Cardiac muscle cell (in vitro differentiated cells and primary cell): ENCODE measurements around the gene SPINK4. TPM values are rescaled to one million over a fixed set of nuclear protein-coding genes. Genes with fewer than 3 reads are reported as not detected.

Source experiments
- DNase-seq, 2 donors: peaks; one replicate each; pipeline versions ENCODE4 v3.0.0 to v3.0.0-alpha.2; 2010 to 2017; ENCODE audit warnings: low read depth in 1 of 2, low spot score in 1 of 2
- H3K27ac ChIP-seq: fragments of 200-600 bp; sonication (generic); 2 replicates; pipeline ENCODE4 v1.5.1; 2016
- H3K27me3 ChIP-seq: fragments of 200-600 bp; sonication (generic); 2 replicates; pipeline ENCODE4 v1.6.0; 2016; ENCODE audit warnings: control low read depth
- H3K36me3 ChIP-seq: fragments of 200-600 bp; sonication (generic); 2 replicates; pipeline ENCODE4 v1.5.1; 2016; ENCODE audit warnings: control low read depth
- H3K4me1 ChIP-seq: fragments of 200-600 bp; sonication (generic); 2 replicates; pipeline ENCODE4 v1.8.1; 2017; ENCODE audit warnings: low read depth, mild to moderate bottlenecking, mixed run types
- H3K4me3 ChIP-seq: fragments of 200-600 bp; sonication (generic); 2 replicates; pipeline ENCODE4 v1.5.1; 2016; ENCODE audit warnings: mild to moderate bottlenecking
- H3K9me3 ChIP-seq: fragments of 200-600 bp; sonication (generic); 2 replicates; pipeline ENCODE4 v1.5.1; 2017; ENCODE audit warnings: low read depth, mild to moderate bottlenecking, control low read depth
- polyA plus RNA-seq: library from polyadenylated mRNA; unstranded; fragments of >200 nt; fragmentation: Nextera tagmentation; extraction: Ambion mirVana; gene quantifications from 2 replicates; pipeline ENCODE4 v1.2.1, GENCODE V29; 2016
- total RNA-seq: library from RNA; depleted of rRNA; stranded (reverse); fragments of >200 nt; gene quantifications from 2 replicates; pipeline ENCODE4 v1.2.3, GENCODE V29; 2016
- TF ChIP-seq, protein P1 (sequence below): IDR thresholded peaks from 2 replicates; pipeline ENCODE4 v1.5.1; 2012; ENCODE audit warnings: low read depth, mild to moderate bottlenecking, low read length

Gene SPINK4, protein sequence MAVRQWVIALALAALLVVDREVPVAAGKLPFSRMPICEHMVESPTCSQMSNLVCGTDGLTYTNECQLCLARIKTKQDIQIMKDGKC
- total RNA-seq: 7.8 TPM in 1 of 2 replicates, not detected in the other
- polyA plus RNA-seq: 5.7 and 6.9 TPM in 2 replicates

DNA sequence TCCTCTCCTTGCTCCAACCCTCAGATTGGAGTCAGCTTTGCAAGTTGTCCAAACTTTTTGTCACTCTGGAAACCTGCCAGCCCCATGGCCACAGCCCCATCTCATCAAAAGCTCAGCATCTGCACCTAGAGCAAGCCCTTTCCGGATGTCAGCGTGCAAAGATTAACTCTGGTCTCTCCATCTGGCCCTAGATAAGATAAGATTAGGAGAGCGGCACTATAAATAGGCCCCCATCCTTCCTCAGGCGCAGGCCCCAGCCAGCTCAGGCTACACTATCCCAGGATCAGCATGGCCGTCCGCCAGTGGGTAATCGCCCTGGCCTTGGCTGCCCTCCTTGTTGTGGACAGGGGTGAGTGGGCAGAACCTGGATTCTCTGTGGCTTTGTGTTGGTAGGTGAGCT lies at the start of gene SPINK4:
TSS of gene SPINK4 (plus strand) at position 247 of the 400 bp plus-strand sequence. CDS start at position 289, 42 bp downstream.
- TF ChIP-seq, protein P1, sequence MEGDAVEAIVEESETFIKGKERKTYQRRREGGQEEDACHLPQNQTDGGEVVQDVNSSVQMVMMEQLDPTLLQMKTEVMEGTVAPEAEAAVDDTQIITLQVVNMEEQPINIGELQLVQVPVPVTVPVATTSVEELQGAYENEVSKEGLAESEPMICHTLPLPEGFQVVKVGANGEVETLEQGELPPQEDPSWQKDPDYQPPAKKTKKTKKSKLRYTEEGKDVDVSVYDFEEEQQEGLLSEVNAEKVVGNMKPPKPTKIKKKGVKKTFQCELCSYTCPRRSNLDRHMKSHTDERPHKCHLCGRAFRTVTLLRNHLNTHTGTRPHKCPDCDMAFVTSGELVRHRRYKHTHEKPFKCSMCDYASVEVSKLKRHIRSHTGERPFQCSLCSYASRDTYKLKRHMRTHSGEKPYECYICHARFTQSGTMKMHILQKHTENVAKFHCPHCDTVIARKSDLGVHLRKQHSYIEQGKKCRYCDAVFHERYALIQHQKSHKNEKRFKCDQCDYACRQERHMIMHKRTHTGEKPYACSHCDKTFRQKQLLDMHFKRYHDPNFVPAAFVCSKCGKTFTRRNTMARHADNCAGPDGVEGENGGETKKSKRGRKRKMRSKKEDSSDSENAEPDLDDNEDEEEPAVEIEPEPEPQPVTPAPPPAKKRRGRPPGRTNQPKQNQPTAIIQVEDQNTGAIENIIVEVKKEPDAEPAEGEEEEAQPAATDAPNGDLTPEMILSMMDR: no peak
- H3K36me3 ChIP-seq: no peaks in the 10 kb centered on the region
- peak within 1 kb of the TSS; percentile 69 for H3K27ac ChIP-seq
- H3K4me1 ChIP-seq: peaks cover 11% of the 10 kb centered on the region
- DNase-seq: peak; percentile 18 to 49
- no peaks in the 10 kb centered on the region for H3K9me3 ChIP-seq
- no peaks in the 10 kb centered on the region for H3K27me3 ChIP-seq
- H3K4me3 ChIP-seq: no peak within 1 kb of the TSS

DNA sequence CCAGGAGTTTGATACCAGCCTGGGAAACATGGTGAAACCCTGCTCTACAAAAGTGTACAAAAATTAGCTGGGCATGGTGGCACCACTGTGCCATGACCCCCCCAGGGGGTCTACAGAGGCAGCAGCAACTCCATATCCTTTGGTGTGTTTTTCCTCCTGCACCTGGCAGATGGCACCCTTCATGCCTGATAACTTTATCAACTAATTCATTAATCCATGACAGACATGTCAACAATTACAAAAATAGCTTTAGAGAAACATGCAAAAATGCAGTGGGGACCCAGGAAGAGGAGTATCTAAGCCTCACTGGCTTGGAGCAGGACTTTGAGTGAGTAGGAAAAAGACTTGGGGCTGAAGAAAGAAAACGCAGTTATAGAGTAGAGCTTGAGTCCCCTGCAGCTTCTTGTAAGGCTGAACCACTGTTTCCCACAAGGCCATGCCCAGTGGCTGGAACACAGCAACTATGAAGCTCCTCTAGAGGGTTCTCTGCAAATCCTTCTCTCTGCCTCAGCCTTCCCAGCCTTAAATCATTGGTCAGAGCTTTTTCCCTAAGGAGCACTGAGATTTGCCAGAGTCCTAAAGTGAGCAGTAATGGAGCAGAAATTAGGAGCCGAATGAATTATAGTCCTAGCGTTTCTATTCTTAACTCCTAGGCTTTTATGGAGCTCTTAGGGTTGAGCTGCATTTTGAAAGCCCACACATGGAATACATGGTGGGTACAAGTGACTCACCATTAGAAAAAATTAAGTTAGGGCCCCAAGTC lies 47.3 kb upstream of the SPINK4 start:
- Histone ChIP-seq H3K9me3 (no peaks in the 10 kb centered on the region), H3K27ac (no peak overlapping the region), H3K4me1 (peaks cover 12% of the 10 kb centered on the region), H3K4me3 (no peak overlapping the region), H3K36me3 (no peaks in the 10 kb centered on the region), H3K27me3 (no peaks in the 10 kb centered on the region)
- DNase-seq: no peak
- TF ChIP-seq, protein P1: no peak

DNA sequence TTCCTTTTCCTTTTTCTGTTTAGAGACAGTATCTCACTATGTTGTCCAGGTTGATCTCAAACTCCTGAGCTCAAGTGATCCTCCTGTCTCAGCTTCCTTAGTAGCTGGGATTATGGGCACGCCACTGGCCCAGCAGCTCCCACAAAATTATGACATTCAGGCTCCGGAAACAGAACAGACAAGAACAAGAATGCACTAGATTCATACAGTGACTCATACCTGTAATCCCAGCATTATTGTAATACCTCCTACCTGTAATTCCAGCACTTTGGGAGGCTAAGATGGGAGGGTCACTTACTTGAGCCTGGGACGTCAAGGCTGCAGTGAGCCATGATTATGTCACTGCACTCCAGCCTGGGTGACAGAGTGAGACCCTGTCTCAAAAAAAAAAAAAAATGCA lies 46.1 kb upstream of the SPINK4 start:
- TF ChIP-seq, protein P1: no peak
- no peak overlapping the region for H3K27ac ChIP-seq
- no peaks in the 10 kb centered on the region for H3K9me3 ChIP-seq

DNA sequence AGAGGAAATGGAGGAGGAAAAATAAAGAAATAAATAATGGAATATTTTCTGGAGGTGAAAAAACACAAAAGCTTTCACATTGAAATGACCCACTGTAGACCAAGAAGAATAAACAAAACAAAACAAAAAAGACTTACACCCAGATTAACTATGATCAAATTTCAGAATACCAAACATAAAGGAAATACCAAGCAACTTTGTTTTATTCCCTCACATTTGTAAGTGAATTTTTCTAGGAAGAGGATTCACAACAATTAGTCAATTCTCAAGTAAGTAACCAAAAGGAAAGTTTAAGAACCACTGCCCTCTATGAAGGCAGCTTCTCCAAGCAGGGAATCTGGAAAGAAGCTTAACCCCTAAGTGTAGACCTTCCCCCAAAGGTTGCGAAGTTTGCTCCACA lies 43.2 kb upstream of the SPINK4 start:
- no peak overlapping the region for H3K27ac ChIP-seq
- H3K27me3 ChIP-seq: no peaks in the 10 kb centered on the region
- TF ChIP-seq, protein P1: no peak
- no peaks in the 10 kb centered on the region for H3K36me3 ChIP-seq
- H3K9me3 ChIP-seq: no peaks in the 10 kb centered on the region
- no peak for DNase-seq
- peaks cover 9% of the 10 kb centered on the region for H3K4me1 ChIP-seq
- H3K4me3 ChIP-seq: no peak overlapping the region

More for the DNA sequence above, 46.1 kb upstream of the SPINK4 start:
- no peak for DNase-seq
- H3K27me3 ChIP-seq: no peaks in the 10 kb centered on the region
- no peaks in the 10 kb centered on the region for H3K36me3 ChIP-seq
- H3K4me1 ChIP-seq: peaks cover 12% of the 10 kb centered on the region
- no peak overlapping the region for H3K4me3 ChIP-seq

DNA sequence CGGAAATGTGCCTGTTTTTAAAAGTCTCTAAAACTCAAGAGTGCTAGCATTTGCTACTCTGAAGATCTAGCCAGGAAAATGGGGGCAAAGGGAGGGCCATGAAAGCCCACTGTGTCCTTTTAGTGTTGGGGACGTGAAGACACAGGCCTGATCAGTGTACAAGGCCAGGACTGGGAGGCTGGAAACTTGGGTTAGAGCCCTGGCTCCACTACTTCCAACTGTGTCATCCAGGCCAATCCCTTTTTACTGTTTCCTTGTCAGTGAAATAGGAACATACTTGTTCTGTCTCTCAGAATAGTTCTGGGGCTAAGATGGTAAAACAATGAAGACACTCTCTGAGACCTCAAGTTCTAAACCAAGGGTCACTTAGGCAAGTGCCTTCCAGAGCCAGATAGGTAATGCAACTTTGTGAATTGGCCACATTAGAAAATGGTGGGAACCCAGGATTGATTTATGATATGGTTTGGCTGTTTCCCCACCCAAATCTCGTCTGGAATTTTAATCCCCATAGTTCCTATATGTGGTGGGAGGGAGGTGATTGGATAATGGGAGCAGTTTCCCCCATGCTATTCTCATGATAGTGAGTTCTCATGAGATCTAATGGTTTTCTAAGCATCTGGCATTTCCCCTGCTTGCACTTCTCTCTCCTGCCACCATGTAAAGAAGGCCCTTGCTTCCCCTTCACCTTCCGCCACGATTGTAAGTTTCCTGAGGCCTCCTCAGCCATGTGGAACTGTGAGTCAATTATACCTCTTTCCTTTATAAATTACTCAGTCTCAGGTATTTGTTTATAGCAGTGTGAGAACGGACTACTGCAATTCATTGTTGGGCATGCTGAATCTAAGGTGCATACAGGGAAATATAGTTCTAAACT lies 42.5 kb upstream of the SPINK4 start:
- H3K27me3 ChIP-seq: no peaks in the 10 kb centered on the region
- H3K9me3 ChIP-seq: no peaks in the 10 kb centered on the region
- H3K4me1 ChIP-seq: peaks cover 7% of the 10 kb centered on the region
- H3K27ac ChIP-seq: no peak overlapping the region
- DNase-seq: no peak
- H3K4me3 ChIP-seq: no peak overlapping the region
- TF ChIP-seq, protein P1: peak; percentile 8
- no peaks in the 10 kb centered on the region for H3K36me3 ChIP-seq
